SJCRH30 (cell line): ENCODE results near the gene SMAD3. TPM values are rescaled to one million over a fixed set of nuclear protein-coding genes. Genes with fewer than 3 reads are reported as not detected.
"Not testable (repeated sequence)": the region's sequence is repeated elsewhere in the genome, so short reads cannot be mapped to it uniquely, and the experiment has no call there.

Source experiments
- DNase-seq, 2 experiments: peaks; one replicate each; pipeline ENCODE4 v3.0.0-alpha.2; 2015 to 2020
- H3K27ac ChIP-seq: fragments of 250-450 bp; sonication (Bioruptor Pico); 2 replicates; pipeline ENCODE4 v1.5.1; 2020; ENCODE audit warnings: mild to moderate bottlenecking, moderate library complexity
- H3K27me3 ChIP-seq: fragments of 250-450 bp; sonication (Bioruptor Pico); 2 replicates; pipeline ENCODE4 v1.5.1; 2020; ENCODE audit warnings: mild to moderate bottlenecking, moderate library complexity
- H3K36me3 ChIP-seq: fragments of 250-450 bp; sonication (Bioruptor Pico); 2 replicates; pipeline ENCODE4 v1.5.1; 2020; ENCODE audit warnings: mild to moderate bottlenecking, moderate library complexity
- H3K4me1 ChIP-seq: fragments of 250-450 bp; sonication (Bioruptor Pico); 2 replicates; pipeline ENCODE4 v1.5.1; 2020; ENCODE audit warnings: mild to moderate bottlenecking, moderate library complexity
- H3K4me3 ChIP-seq: fragments of 250-450 bp; sonication (Bioruptor Pico); 2 replicates; pipeline ENCODE4 v1.5.1; 2020; ENCODE audit warnings: mild to moderate bottlenecking, moderate library complexity
- H3K9me3 ChIP-seq: fragments of 250-450 bp; sonication (Bioruptor Pico); replicated peaks from 2 replicates; pipeline ENCODE4 v1.5.1; 2020; ENCODE audit warnings: mild to moderate bottlenecking, moderate library complexity
- total RNA-seq: library from RNA; depleted of rRNA; stranded (reverse); fragments of >200 nt; shearing (Covaris generic); gene quantifications from 2 replicates; pipeline ENCODE4 v1.2.3, GENCODE V29; 2014

SMAD3 gene
- total RNA-seq, 1 experiment from 2014 or later, result 23.0 TPM

- H3K4me3 ChIP-seq, result peak overlapping the region; percentile 82
- H3K4me1 ChIP-seq, result peaks cover 12% of the 10 kb centered on the region; the same call in 1 of the 2 replicates
- H3K27me3 ChIP-seq, result no peaks in the 10 kb centered on the region
- H3K9me3 ChIP-seq, result no peaks in the 10 kb centered on the region
- DNase-seq, result peak; percentile 78 to 83
- H3K27ac ChIP-seq, result peak overlapping the region; percentile 86
- H3K36me3 ChIP-seq, result no peaks in the 10 kb centered on the region
These were observed 533 bp upstream of the SMAD3 start for GRCh38 chr15:67064607-67065530.

GRCh38 chr15:67066041-67066958 is 898 bp downstream of the SMAD3 start:
- no peaks in the 10 kb centered on the region for H3K27me3 ChIP-seq
- peak overlapping the region; percentile 63 for H3K27ac ChIP-seq
- H3K9me3 ChIP-seq, result no peaks in the 10 kb centered on the region
- peak; percentile 41 to 49 for DNase-seq
- H3K36me3 ChIP-seq, result no peaks in the 10 kb centered on the region
- H3K4me3 ChIP-seq, result peak overlapping the region; percentile 82
- H3K4me1 ChIP-seq, result peaks cover 12% of the 10 kb centered on the region; the same call in 1 of the 2 replicates

- Histone ChIP-seq H3K4me1 (peaks cover 12% of the 10 kb centered on the region; the same call in 1 of the 2 replicates), H3K27ac (peak overlapping the region; percentile 63), H3K9me3 (no peaks in the 10 kb centered on the region), H3K36me3 (peaks cover 4% of the 10 kb centered on the region; the same call in 1 of the 2 replicates), H3K27me3 (no peaks in the 10 kb centered on the region), H3K4me3 (peak overlapping the region; percentile 82)
- DNase-seq, result peak; percentile 51 to 64
These were observed 1.8 kb downstream of the SMAD3 start for GRCh38 chr15:67066959-67067853.

GRCh38 chr15:67067930-67068551 is 2.6 kb downstream of the SMAD3 start:
- Histone ChIP-seq H3K36me3 (peaks cover 5% of the 10 kb centered on the region; the same call in 1 of the 2 replicates), H3K9me3 (no peaks in the 10 kb centered on the region), H3K4me1 (peaks cover 10% of the 10 kb centered on the region; the same call in 1 of the 2 replicates), H3K27ac (no peak overlapping the region), H3K4me3 (peak overlapping the region; percentile 82), H3K27me3 (no peaks in the 10 kb centered on the region)
- no peak for DNase-seq

- Histone ChIP-seq H3K9me3 (no peaks in the 10 kb centered on the region), H3K36me3 (peaks cover 5% of the 10 kb centered on the region; the same call in 1 of the 2 replicates), H3K4me3 (no peak overlapping the region), H3K27me3 (no peaks in the 10 kb centered on the region), H3K27ac (no peak overlapping the region), H3K4me1 (peaks cover 2% of the 10 kb centered on the region; the same call in 1 of the 2 replicates)
- no peak for DNase-seq
These were observed 3.5 kb downstream of the SMAD3 start for GRCh38 chr15:67068710-67069400.

- no peaks in the 10 kb centered on the region; the same call in 1 of the 2 replicates for H3K4me1 ChIP-seq
- no peak for DNase-seq
- no peak overlapping the region for H3K27ac ChIP-seq
- no peak overlapping the region for H3K4me3 ChIP-seq
- no peaks in the 10 kb centered on the region for H3K9me3 ChIP-seq
- no peaks in the 10 kb centered on the region for H3K27me3 ChIP-seq
- H3K36me3 ChIP-seq, result peaks cover 5% of the 10 kb centered on the region; the same call in 1 of the 2 replicates
These were observed 4.7 kb downstream of the SMAD3 start for GRCh38 chr15:67070150-67070549.

- no peaks in the 10 kb centered on the region; the same call in 1 of the 2 replicates for H3K4me1 ChIP-seq
- no peak for DNase-seq
These were observed 5.7 kb downstream of the SMAD3 start for GRCh38 chr15:67070892-67071664.

GRCh38 chr15:67072442-67072841 is 7.0 kb downstream of the SMAD3 start:
- Histone ChIP-seq H3K27me3 (no peaks in the 10 kb centered on the region), H3K4me3 (no peak overlapping the region), H3K9me3 (no peaks in the 10 kb centered on the region), H3K4me1 (no peaks in the 10 kb centered on the region; the same call in 1 of the 2 replicates), H3K36me3 (peaks cover 5% of the 10 kb centered on the region; the same call in 1 of the 2 replicates), H3K27ac (no peak overlapping the region)
- no peak for DNase-seq

More at GRCh38 chr15:67070892-67071664, 5.7 kb downstream of the SMAD3 start:
- Histone ChIP-seq H3K27me3 (no peaks in the 10 kb centered on the region), H3K9me3 (no peaks in the 10 kb centered on the region), H3K27ac (no peak overlapping the region), H3K36me3 (peaks cover 5% of the 10 kb centered on the region; the same call in 1 of the 2 replicates), H3K4me3 (no peak overlapping the region)

- no peak overlapping the region for H3K27ac ChIP-seq
- no peaks in the 10 kb centered on the region; the same call in 1 of the 2 replicates for H3K4me1 ChIP-seq
- peaks cover 5% of the 10 kb centered on the region; the same call in 1 of the 2 replicates for H3K36me3 ChIP-seq
- no peak overlapping the region for H3K4me3 ChIP-seq
- H3K9me3 ChIP-seq, result no peaks in the 10 kb centered on the region
- no peaks in the 10 kb centered on the region for H3K27me3 ChIP-seq
- DNase-seq, result peak in 1 of 2 experiments; percentile 22
These were observed 7.6 kb downstream of the SMAD3 start for GRCh38 chr15:67072958-67073357.

- Histone ChIP-seq H3K27me3 (no peaks in the 10 kb centered on the region), H3K36me3 (peaks cover 5% of the 10 kb centered on the region; the same call in 1 of the 2 replicates), H3K27ac (no peak overlapping the region), H3K4me1 (no peaks in the 10 kb centered on the region; the same call in 1 of the 2 replicates), H3K9me3 (no peaks in the 10 kb centered on the region), H3K4me3 (no peak overlapping the region)
- no peak for DNase-seq
These were observed 9.5 kb downstream of the SMAD3 start for GRCh38 chr15:67074886-67075229.

GRCh38 chr15:67075555-67076135 is 10.2 kb downstream of the SMAD3 start:
- not testable (repeated sequence) for DNase-seq, H3K4me3 ChIP-seq, H3K9me3 ChIP-seq, H3K4me1 ChIP-seq, H3K27me3 ChIP-seq, H3K27ac ChIP-seq, H3K36me3 ChIP-seq
